ENCODE results near the gene CANT1.

CANT1 gene

DNA sequence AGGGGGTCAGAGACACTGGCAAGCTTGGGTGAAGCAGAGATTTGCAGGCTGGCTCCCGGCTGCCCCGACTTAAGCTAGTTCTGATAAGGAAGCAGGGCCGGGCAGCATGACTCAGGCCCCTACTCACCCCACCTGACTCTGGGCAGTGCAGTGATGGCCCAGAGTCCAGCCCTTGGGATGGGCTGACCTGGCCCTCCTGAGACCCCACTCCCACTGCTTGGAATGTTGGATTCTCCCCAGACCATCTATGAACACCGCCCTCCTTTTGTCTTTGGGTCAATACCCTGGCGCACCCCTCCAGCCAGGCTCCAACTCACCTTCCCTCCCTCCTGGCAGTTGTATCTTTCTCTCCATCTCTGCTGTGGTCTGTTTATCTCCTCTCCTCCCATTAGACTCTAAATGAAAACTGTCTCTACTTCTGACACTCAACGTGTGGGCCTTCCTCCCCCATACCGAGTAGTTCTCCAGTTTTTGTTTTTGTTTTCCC is 50.9 kb downstream of the CANT1 start:
- no peak overlapping the region for H3K4me3 Mint-ChIP-seq
- H3K36me3 Mint-ChIP-seq (ENCODE audit: low read depth): no peaks in the 10 kb centered on the region
- no peaks in the 10 kb centered on the region for H3K9me3 Mint-ChIP-seq
- H3K4me1 Mint-ChIP-seq: peaks cover 26% of the 10 kb centered on the region
- no peak for DNase-seq
- TF ChIP-seq, protein P1, sequence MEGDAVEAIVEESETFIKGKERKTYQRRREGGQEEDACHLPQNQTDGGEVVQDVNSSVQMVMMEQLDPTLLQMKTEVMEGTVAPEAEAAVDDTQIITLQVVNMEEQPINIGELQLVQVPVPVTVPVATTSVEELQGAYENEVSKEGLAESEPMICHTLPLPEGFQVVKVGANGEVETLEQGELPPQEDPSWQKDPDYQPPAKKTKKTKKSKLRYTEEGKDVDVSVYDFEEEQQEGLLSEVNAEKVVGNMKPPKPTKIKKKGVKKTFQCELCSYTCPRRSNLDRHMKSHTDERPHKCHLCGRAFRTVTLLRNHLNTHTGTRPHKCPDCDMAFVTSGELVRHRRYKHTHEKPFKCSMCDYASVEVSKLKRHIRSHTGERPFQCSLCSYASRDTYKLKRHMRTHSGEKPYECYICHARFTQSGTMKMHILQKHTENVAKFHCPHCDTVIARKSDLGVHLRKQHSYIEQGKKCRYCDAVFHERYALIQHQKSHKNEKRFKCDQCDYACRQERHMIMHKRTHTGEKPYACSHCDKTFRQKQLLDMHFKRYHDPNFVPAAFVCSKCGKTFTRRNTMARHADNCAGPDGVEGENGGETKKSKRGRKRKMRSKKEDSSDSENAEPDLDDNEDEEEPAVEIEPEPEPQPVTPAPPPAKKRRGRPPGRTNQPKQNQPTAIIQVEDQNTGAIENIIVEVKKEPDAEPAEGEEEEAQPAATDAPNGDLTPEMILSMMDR (IDR thresholded peaks at IDR 0.05): no peak
- H3K27ac Mint-ChIP-seq: peak overlapping the region; percentile 96
- peaks cover 12% of the 10 kb centered on the region for H3K27me3 Mint-ChIP-seq (ENCODE audit: low read depth, poor library complexity)

DNA sequence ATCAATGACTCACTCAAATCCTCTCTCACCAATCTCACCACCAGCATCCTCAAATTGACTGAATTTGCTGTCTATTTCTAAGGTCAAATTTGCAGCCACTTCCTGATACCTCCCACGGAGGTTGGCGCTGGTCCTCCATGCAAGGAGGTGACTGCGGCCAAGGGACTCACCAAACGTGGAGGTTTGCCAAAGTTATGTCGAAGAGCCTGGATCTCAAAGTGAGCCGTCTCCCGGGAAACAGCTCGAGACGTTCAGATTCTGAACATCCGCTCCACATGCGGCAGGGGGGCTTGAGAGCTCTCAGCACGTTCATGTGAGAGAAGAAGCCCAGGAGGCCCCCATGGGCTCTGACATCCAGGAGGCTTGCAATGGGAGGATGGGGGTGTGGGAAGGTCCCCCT is 52.4 kb downstream of the CANT1 start:
- H3K4me1 Mint-ChIP-seq: peaks cover 41% of the 10 kb centered on the region
- no peaks in the 10 kb centered on the region for H3K36me3 Mint-ChIP-seq (ENCODE audit: low read depth)
- H3K4me3 Mint-ChIP-seq: no peak overlapping the region
- no peak overlapping the region for H3K27ac Mint-ChIP-seq
- H3K27me3 Mint-ChIP-seq (ENCODE audit: low read depth, poor library complexity): peaks cover 12% of the 10 kb centered on the region
- DNase-seq: no peak
- TF ChIP-seq, protein P1 (IDR thresholded peaks at IDR 0.05): no peak
- H3K9me3 Mint-ChIP-seq: no peaks in the 10 kb centered on the region

GRCh38 chr17:78956254-78956653 is 53.3 kb downstream of the CANT1 start:
- peaks cover 12% of the 10 kb centered on the region for H3K27me3 Mint-ChIP-seq (ENCODE audit: low read depth, poor library complexity)
- no peak for DNase-seq
- H3K36me3 Mint-ChIP-seq (ENCODE audit: low read depth): peaks cover 1% of the 10 kb centered on the region
- TF ChIP-seq, protein P1 (IDR thresholded peaks at IDR 0.05): no peak
- H3K9me3 Mint-ChIP-seq: peaks cover 3% of the 10 kb centered on the region
- peaks cover 44% of the 10 kb centered on the region for H3K4me1 Mint-ChIP-seq
- H3K27ac Mint-ChIP-seq: peak overlapping the region; percentile 61
- no peak overlapping the region for H3K4me3 Mint-ChIP-seq

DNA sequence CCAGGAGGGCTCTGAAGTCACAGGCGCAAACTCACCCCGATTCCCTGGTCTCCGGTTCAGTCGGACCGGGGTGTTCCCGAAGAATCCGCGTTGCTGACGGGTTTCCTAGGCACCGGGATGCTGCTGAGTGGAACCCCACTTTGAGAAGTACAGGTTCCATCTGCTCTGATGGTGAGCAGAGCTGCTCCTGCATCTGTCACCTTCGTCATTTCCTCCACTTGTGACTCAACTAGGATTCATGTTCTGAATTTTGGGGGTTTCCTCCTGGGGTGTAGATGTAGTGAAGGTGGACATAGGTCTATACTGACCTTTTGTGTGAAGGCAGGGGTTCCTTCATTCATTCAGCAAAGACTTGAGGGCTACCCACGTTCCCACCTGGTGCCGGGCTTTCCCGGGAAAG is 54.9 kb downstream of the CANT1 start:
- Mint-ChIP-seq H3K36me3 (ENCODE audit: low read depth) (peaks cover 12% of the 10 kb centered on the region), H3K27me3 (ENCODE audit: low read depth, poor library complexity) (peaks cover 12% of the 10 kb centered on the region), H3K9me3 (peaks cover 19% of the 10 kb centered on the region), H3K27ac (no peak overlapping the region), H3K4me3 (no peak overlapping the region), H3K4me1 (peaks cover 44% of the 10 kb centered on the region)
- TF ChIP-seq, protein P1 (IDR thresholded peaks at IDR 0.05): no peak
- no peak for DNase-seq

DNA sequence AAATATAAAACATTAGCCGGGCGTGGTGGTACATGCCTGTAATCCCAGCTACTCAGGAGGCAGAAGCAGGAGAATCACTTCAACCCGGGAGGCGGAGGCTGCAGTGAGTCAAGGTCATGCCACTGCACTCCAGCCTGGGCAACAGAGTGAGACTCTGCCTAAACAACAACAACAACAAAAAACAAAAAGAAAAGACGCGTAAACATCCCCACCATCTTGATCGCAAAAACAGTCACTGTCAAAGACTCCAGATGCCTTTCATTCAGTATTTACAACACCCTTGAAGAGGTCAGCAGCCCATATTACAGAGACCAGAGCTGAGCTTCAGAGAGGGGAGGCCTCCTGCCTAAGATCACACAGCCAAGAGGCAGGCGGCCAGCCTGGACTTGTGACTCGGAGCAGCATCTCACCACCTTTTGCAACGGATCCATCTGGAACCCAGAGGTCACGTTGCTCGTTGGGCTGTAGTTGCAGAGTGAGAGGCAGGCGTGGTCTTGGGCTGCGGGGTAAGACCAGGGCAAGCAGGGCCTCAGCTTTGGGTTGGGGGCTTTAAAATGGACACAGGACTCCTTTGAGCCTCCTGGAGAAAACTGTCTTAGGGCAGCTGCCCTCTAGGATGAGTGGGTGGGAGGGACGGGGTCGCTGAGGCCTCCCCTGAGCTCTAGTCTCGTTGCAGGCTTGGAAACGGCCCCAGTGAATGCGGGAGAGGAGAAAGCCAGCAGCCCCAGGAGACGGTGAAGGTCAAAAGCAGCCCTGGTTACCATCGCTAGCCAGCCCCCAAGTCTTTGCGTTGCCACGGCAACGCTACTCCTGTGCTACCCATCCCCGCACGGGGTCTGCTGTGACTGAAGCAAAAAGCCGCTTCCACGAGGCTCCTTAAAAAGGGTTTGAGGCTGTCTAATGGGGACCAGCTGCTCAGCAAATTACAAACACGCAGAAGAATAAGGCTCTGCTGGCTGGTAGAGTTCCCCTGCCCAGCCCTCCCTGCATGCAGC is 55.9 kb downstream of the CANT1 start:
- H3K27me3 Mint-ChIP-seq (ENCODE audit: low read depth, poor library complexity): peaks cover 16% of the 10 kb centered on the region
- peak overlapping the region; percentile 35 for H3K4me3 Mint-ChIP-seq
- H3K9me3 Mint-ChIP-seq: peaks cover 23% of the 10 kb centered on the region
- TF ChIP-seq, protein P1 (IDR thresholded peaks at IDR 0.05): no peak
- peaks cover 12% of the 10 kb centered on the region for H3K36me3 Mint-ChIP-seq (ENCODE audit: low read depth)
- peaks cover 38% of the 10 kb centered on the region for H3K4me1 Mint-ChIP-seq
- DNase-seq: peak; percentile 49
- H3K27ac Mint-ChIP-seq: no peak overlapping the region

Measured in nephron progenitor cell (in vitro differentiated cells).